HG03457 (cell line): Measurements from ENCODE around the gene TNFRSF21.

Experiments
- ATAC-seq: cut with Tn5 transposase; IDR thresholded peaks from one replicate; pipeline ENCODE4 v1.9.1; 2021; ENCODE audit warnings: moderate number of reproducible peaks; ENCODE audit not compliant: unreplicated experiment

Gene TNFRSF21

DNA sequence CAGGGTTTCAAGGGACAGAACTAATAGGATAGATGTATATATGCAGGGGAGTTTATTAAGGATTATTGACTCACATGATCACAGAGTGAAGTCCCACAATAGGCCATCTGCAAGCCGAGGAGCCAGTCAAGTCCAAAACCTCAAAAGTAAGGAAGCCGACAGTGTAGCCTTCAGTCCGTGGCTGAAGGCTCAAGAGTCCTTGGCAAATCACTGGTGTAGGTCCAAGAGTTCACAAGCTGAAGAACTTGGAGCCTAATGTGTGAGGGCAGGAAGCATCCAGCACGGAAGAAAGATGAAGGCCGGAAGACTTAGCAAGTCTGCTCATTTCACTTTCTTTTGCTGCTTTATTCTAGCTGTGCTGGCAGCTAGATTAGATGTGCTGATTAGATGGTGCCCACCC lies 128.0 kb downstream of the TNFRSF21 start:
- ATAC-seq = no peak
